NB4 (cell line): ENCODE data around the gene TSN.
A peak's percentile ranks its signal among the peaks of the same experiment; 100 is the strongest.

Experiments used
- POLR2A ChIP-seq: IDR thresholded peaks from 2 replicates; pipeline ENCODE4 v1.6.1; 2011; ENCODE audit warnings: mild to moderate bottlenecking; ENCODE audit not compliant: insufficient read length; ENCODE audit errors: extremely low read depth
- TF ChIP-seq, protein P1 (sequence below): IDR thresholded peaks from one replicate; pipeline ENCODE4 v1.5.1; 2012; ENCODE audit warnings: low read depth, low read length
- TF ChIP-seq, protein P2 (sequence below): IDR thresholded peaks from 2 replicates; pipeline ENCODE4 v1.6.1; 2011; ENCODE audit warnings: low read depth, low read length

DNA sequence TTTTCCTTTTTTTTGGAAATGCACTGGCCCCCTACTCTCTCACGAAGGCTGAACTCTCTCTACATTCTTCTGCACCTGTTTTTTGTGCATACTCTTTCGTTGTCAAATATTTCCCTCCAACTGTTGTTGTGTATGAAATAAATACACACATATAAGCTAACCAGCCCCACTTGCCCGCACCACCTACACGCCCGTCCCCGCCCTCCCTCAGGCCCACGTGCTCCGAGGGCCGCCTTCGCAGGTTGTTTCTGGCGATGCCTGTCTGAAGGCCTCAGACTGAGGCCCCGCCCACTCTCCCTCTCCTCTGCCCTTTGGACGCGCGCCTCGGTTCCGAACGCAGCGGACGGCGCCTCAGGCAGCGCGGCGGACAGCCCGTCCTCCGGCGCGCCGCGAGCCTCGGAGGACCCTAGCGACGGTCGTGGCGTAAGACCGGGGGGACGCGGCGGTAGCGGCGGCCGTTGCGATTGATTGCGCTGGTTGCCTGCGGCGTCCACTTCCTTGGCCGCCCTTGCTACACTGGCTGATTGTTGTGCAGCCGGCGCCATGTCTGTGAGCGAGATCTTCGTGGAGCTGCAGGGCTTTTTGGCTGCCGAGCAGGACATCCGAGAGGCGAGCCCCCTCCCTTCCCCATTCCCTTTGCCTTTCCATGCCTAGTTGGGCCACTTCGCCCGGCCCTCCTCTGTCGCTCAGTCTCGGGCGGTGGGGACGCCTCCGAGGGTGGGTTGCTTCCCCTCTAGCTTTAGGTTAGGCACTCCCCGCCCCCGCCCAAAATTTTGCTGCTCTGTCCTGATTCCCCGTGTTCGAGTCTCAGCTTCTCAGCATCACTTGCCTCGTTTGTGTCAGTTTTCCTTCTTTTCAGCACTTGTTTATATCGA is at the start of gene TSN:
- TF ChIP-seq, protein P1, sequence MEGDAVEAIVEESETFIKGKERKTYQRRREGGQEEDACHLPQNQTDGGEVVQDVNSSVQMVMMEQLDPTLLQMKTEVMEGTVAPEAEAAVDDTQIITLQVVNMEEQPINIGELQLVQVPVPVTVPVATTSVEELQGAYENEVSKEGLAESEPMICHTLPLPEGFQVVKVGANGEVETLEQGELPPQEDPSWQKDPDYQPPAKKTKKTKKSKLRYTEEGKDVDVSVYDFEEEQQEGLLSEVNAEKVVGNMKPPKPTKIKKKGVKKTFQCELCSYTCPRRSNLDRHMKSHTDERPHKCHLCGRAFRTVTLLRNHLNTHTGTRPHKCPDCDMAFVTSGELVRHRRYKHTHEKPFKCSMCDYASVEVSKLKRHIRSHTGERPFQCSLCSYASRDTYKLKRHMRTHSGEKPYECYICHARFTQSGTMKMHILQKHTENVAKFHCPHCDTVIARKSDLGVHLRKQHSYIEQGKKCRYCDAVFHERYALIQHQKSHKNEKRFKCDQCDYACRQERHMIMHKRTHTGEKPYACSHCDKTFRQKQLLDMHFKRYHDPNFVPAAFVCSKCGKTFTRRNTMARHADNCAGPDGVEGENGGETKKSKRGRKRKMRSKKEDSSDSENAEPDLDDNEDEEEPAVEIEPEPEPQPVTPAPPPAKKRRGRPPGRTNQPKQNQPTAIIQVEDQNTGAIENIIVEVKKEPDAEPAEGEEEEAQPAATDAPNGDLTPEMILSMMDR = no peak
- TF ChIP-seq POLR2A = peak; percentile 79
- TF ChIP-seq, protein P2, sequence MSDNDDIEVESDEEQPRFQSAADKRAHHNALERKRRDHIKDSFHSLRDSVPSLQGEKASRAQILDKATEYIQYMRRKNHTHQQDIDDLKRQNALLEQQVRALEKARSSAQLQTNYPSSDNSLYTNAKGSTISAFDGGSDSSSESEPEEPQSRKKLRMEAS = peak; percentile 99
